Kidney (tissue), 14 donors: ENCODE results near the gene PIEZO2. TPM values are rescaled to one million over a fixed set of nuclear protein-coding genes. Genes with fewer than 3 reads are reported as not detected.

Experiments
- DNase-seq, 5 donors: peaks; one replicate each; pipeline ENCODE4 v3.0.0-alpha.2; 2013 to 2020
- FAIRE-seq: peaks from 2 replicates; lab custom pipeline; 2012; peaks lifted over from hg19 to GRCh38; lab: Jason Lieb, UNC
- H3K27ac ChIP-seq, 2 donors: one replicate each; pipeline ENCODE4 v1.7.0; 2013; ENCODE audit warnings: low read depth in 2 of 2, low read length in 2 of 2, inconsistent platforms in 1 of 2
- H3K27me3 ChIP-seq: one replicate; pipeline ENCODE4 v1.7.1; 2013; ENCODE audit warnings: low read length, inconsistent platforms; ENCODE audit not compliant: control insufficient read depth, insufficient read depth
- H3K36me3 ChIP-seq, 3 donors: one replicate each; pipeline versions ENCODE4 v1.7.0 to v1.7.1; 2013; ENCODE audit warnings: low read length in 3 of 3, control low read depth in 1 of 3, inconsistent platforms in 1 of 3; ENCODE audit not compliant: insufficient read depth in 3 of 3, control insufficient read depth in 2 of 3
- H3K4me1 ChIP-seq, 3 donors: one replicate each; pipeline versions ENCODE4 v1.7.0 to v1.7.1; 2013; ENCODE audit warnings: low read length in 3 of 3, inconsistent platforms in 1 of 3, low read depth in 1 of 3; ENCODE audit not compliant: control insufficient read depth in 2 of 3, insufficient read depth in 2 of 3
- H3K4me3 ChIP-seq, 3 donors: one replicate each; pipeline versions ENCODE4 v1.7.0 to v1.8.1; 2013; ENCODE audit warnings: low read length in 3 of 3, control low read depth in 1 of 3, inconsistent platforms in 1 of 3
- H3K9ac ChIP-seq, 3 donors: one replicate each; pipeline versions ENCODE4 v1.7.0 to v1.7.1; 2013; ENCODE audit warnings: low read length in 3 of 3, control low read depth in 1 of 3, inconsistent platforms in 1 of 3
- H3K9me3 ChIP-seq, 3 donors: one replicate each; pipeline versions ENCODE4 v1.7.0 to v1.7.1; 2013; ENCODE audit warnings: low read length in 3 of 3, control low read depth in 1 of 3, inconsistent platforms in 1 of 3; ENCODE audit not compliant: control insufficient read depth in 2 of 3, insufficient read depth in 1 of 3
- intact Hi-C: fragments of 100-400 bp; cut with DNase I; formaldehyde crosslinking; loops from one replicate; pipeline ENCODE4 v1.11.1; 2022
- polyA plus RNA-seq: library from polyadenylated mRNA; stranded (reverse); fragments of 350-450 nt; fragmentation: Illumina TruSeq; extraction: RNeasy Lipid Tissue Mini Kit (QIAGEN cat#74804); gene quantifications from one replicate; pipeline ENCODE4 v1.2.3, GENCODE V29; 2014; ENCODE audit warnings: low read depth, low replicate concordance; ENCODE audit not compliant: insufficient read depth
- total RNA-seq: library from RNA; stranded (reverse); fragmentation: NEBNext Ultra II Directional; extraction: Animal tissue kit (Norgen Biotek cat#: 25700); gene quantifications from one replicate; pipeline ENCODE4 v1.2.1, GENCODE V29; 2021
- TF ChIP-seq, protein P1 (sequence below): IDR thresholded peaks from 3 replicates; pipeline ENCODE4 v1.5.1; 2012; ENCODE audit warnings: mild to moderate bottlenecking, moderate library complexity, borderline replicate concordance; ENCODE audit not compliant: insufficient read depth; ENCODE audit errors: extremely low read depth
- donor health status: control.
- donor health status: control.
- donor health status: control.
- donor health status: control.
- donor health status: control.
- donor health status: DM: yes; HTN: yes; CAD: no.
- donor health status: Normal renal cell carcinoma (clear cell type).

PIEZO2 gene
- total and polyA plus RNA-seq, 2 donors from 2014 or later, result 1.1 to 4.1 TPM

DNA sequence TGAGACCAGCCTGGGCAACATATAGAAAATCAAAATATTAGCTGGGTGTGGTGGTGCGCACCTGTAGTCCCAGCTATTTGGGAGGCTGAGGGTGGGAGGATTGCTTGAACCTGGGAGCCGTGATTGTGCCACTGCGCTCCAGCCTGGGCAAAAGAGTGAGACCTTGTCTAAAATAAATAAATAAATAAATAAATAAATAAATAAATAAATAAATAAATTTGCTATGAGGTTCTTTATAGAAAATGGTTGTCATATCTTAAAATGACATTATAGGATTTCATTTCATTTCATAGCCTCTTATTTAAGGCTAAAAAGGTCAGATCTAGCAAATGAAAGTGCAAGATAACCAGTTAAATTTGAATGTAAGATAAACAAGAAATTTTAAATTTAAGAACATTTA, 430.6 kb downstream of the PIEZO2 start:
- DNase-seq, result no peak
- no peak overlapping the region for H3K27ac ChIP-seq
- intact Hi-C loops, result no loop called here
- no peak for FAIRE-seq
- no peaks in the 10 kb centered on the region for H3K36me3 ChIP-seq
- no peaks in the 10 kb centered on the region for H3K4me1 ChIP-seq
- no peak overlapping the region for H3K9ac ChIP-seq
- TF ChIP-seq, protein P1, sequence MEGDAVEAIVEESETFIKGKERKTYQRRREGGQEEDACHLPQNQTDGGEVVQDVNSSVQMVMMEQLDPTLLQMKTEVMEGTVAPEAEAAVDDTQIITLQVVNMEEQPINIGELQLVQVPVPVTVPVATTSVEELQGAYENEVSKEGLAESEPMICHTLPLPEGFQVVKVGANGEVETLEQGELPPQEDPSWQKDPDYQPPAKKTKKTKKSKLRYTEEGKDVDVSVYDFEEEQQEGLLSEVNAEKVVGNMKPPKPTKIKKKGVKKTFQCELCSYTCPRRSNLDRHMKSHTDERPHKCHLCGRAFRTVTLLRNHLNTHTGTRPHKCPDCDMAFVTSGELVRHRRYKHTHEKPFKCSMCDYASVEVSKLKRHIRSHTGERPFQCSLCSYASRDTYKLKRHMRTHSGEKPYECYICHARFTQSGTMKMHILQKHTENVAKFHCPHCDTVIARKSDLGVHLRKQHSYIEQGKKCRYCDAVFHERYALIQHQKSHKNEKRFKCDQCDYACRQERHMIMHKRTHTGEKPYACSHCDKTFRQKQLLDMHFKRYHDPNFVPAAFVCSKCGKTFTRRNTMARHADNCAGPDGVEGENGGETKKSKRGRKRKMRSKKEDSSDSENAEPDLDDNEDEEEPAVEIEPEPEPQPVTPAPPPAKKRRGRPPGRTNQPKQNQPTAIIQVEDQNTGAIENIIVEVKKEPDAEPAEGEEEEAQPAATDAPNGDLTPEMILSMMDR, result no peak
- H3K27me3 ChIP-seq, result no peaks in the 10 kb centered on the region
- H3K4me3 ChIP-seq, result no peak overlapping the region
- H3K9me3 ChIP-seq, result no peaks in the 10 kb centered on the region

DNA sequence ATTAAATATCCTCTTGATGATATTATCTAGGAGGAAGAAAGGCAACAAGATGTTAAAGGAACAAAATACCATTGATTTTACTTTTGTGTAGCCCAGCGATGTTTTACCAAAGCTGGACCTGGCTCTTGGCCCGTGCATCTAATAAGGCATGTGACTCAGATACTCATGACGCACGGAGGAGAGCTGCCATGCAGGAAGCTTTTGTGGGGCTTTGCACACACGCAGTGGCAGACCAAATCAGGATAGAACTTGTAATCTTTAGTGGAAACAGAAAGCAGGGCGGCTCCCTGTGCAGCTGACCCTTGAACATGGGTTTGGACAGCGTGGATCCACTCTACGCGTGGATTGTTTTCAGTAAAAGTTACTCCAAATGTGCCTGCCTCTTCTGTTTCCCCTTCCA, 433.6 kb downstream of the PIEZO2 start:
- no peaks in the 10 kb centered on the region for H3K27me3 ChIP-seq
- no peak overlapping the region for H3K27ac ChIP-seq
- H3K9me3 ChIP-seq, result no peaks in the 10 kb centered on the region
- H3K4me3 ChIP-seq, result no peak overlapping the region
- no peak for DNase-seq
- intact Hi-C loops, result no loop called here
- no peak overlapping the region for H3K9ac ChIP-seq
- TF ChIP-seq, protein P1, result no peak
- H3K4me1 ChIP-seq, result no peaks in the 10 kb centered on the region
- H3K36me3 ChIP-seq, result no peaks in the 10 kb centered on the region
- FAIRE-seq, result no peak

DNA sequence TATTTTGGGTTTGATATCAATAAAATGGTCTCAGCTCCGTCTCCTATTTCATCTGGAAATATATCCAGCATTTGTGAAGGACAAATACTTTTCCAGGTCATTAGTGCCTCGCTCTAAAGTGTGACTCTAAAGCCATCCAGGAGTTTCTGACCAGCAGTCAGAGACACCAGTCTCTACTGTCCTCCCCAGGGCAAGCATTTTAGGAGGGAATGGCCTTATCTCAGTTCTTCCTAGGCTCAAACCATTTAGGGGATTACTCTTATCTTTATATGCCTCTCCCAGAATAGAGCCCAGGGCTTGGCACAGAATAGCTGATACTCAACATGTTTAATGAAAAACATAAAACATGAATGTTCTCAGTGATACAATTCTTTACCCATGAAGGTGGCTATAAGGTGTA, 436.0 kb downstream of the PIEZO2 start:
- no peak overlapping the region for H3K4me3 ChIP-seq
- intact Hi-C loops, result no loop called here
- no peak for DNase-seq
- no peak for FAIRE-seq
- H3K9me3 ChIP-seq, result no peaks in the 10 kb centered on the region
- no peaks in the 10 kb centered on the region for H3K27me3 ChIP-seq
- TF ChIP-seq, protein P1, result no peak
- H3K27ac ChIP-seq, result no peak overlapping the region
- H3K36me3 ChIP-seq, result no peaks in the 10 kb centered on the region
- no peak overlapping the region for H3K9ac ChIP-seq
- no peaks in the 10 kb centered on the region for H3K4me1 ChIP-seq

DNA sequence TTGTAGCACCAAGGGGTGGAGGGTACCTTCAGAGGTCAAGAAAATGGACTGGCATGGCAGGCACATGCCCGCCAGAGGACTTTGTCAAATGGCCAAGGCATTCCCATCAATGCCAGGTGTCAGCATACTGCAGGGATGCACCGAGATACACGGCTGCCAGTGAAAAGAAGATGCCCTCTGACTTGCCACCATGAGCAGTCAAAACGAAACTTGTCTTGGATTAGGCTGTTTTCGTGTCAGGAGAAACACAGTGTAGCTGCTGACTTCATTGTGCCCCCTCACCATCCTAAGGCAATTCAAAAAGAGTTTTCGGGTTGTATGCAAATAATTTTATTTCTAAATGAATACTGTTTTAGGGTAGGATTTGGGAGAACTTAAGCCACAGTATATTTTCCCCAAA, 442.1 kb downstream of the PIEZO2 start:
- H3K27ac ChIP-seq, result no peak overlapping the region
- intact Hi-C loops, result no loop called here
- H3K9me3 ChIP-seq, result no peaks in the 10 kb centered on the region

More for the DNA sequence above, 442.1 kb downstream of the PIEZO2 start:
- TF ChIP-seq, protein P1, result no peak
- H3K36me3 ChIP-seq, result no peaks in the 10 kb centered on the region
- FAIRE-seq (no peak), DNase-seq (no peak)
- H3K4me3 ChIP-seq, result no peak overlapping the region
- H3K9ac ChIP-seq, result no peak overlapping the region
- no peaks in the 10 kb centered on the region for H3K4me1 ChIP-seq
- H3K27me3 ChIP-seq, result no peaks in the 10 kb centered on the region
